ENCODE results near the gene RNLS. TPM values are rescaled to one million over a fixed set of nuclear protein-coding genes. Genes with fewer than 3 reads are reported as not detected.
A peak's percentile ranks its signal among the peaks of the same experiment; 100 is the strongest.

Gene RNLS
- total RNA-seq, 1 donor from 2014 or later, result 1.7 TPM

DNA sequence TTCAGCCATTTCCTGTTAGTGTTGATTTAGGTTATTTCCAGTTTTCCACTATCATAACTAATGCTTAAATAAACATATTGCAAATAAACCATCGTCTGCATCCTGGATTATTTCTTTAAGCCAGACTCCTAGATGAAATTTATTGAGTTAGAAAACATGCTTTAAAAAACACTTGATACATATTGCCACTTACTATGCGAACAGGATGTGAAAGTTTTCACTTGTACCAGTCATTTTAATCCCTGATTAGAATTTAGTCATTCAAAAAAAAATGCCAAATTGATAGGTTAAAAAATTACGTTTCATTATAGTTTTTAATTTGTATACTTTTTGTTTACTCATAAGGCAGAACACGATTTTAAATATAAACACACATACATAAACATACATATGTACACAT lies 309.6 kb downstream of the RNLS start:
- no peak for DNase-seq (ENCODE audit: extremely low spot score, unreplicated experiment)
- H3K9me3 Mint-ChIP-seq (ENCODE audit: unreplicated experiment), result no peaks in the 10 kb centered on the region

DNA sequence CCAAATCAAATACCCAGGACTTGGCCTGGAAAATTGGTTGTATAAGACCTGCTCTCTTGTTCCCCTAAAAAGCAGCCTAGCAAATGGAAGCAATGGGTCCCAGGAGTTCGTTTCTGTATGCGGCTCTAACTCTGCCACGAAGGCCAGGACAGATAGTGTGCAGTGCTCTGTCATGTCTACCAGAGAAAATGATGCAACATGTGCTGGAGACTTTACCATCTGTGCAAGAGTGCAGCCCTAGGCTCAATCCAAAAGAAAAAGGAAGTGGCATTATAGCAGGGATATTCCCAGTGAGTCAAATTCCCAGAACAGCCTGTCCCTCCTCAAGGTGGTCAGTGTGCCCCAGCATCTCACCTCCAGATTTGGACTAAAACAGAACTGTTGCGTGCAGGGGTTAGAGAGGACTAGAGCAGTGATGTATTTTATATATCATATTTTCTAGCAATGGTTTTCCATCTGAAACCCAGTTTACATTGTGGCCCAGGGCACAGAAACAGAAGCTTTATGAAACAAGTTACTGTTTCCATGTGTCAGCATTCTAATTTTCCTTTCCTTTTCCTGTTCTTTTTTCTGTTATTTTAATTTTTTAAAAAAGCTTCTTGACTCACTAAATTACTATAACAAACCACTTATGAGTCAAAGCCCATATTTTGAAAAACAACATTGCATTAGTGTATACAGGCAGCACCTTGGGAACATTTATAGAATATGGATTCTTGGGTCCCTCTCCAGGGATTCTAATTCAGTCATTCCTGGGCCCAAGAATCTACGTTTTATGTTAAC lies 311.2 kb downstream of the RNLS start:
- H3K9me3 Mint-ChIP-seq (ENCODE audit: unreplicated experiment), result no peaks in the 10 kb centered on the region
- H3K4me3 Mint-ChIP-seq (ENCODE audit: unreplicated experiment), result no peak overlapping the region
- H3K4me1 Mint-ChIP-seq (ENCODE audit: unreplicated experiment), result peaks cover 27% of the 10 kb centered on the region
- H3K36me3 Mint-ChIP-seq (ENCODE audit: unreplicated experiment), result no peaks in the 10 kb centered on the region
- peak overlapping the region; percentile 53 for H3K27ac Mint-ChIP-seq (ENCODE audit: unreplicated experiment)
- TF ChIP-seq, protein P1, sequence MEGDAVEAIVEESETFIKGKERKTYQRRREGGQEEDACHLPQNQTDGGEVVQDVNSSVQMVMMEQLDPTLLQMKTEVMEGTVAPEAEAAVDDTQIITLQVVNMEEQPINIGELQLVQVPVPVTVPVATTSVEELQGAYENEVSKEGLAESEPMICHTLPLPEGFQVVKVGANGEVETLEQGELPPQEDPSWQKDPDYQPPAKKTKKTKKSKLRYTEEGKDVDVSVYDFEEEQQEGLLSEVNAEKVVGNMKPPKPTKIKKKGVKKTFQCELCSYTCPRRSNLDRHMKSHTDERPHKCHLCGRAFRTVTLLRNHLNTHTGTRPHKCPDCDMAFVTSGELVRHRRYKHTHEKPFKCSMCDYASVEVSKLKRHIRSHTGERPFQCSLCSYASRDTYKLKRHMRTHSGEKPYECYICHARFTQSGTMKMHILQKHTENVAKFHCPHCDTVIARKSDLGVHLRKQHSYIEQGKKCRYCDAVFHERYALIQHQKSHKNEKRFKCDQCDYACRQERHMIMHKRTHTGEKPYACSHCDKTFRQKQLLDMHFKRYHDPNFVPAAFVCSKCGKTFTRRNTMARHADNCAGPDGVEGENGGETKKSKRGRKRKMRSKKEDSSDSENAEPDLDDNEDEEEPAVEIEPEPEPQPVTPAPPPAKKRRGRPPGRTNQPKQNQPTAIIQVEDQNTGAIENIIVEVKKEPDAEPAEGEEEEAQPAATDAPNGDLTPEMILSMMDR (IDR thresholded peaks at IDR 0.05), result no peak
- H3K27me3 Mint-ChIP-seq (ENCODE audit: unreplicated experiment), result no peaks in the 10 kb centered on the region
- no peak for DNase-seq (ENCODE audit: extremely low spot score, unreplicated experiment)

More for the DNA sequence above, 309.6 kb downstream of the RNLS start:
- no peak overlapping the region for H3K27ac Mint-ChIP-seq (ENCODE audit: unreplicated experiment)
- peaks cover 25% of the 10 kb centered on the region for H3K4me1 Mint-ChIP-seq (ENCODE audit: unreplicated experiment)
- H3K27me3 Mint-ChIP-seq (ENCODE audit: unreplicated experiment), result no peaks in the 10 kb centered on the region
- TF ChIP-seq, protein P1 (IDR thresholded peaks at IDR 0.05), result no peak
- no peak overlapping the region for H3K4me3 Mint-ChIP-seq (ENCODE audit: unreplicated experiment)
- no peaks in the 10 kb centered on the region for H3K36me3 Mint-ChIP-seq (ENCODE audit: unreplicated experiment)

DNA sequence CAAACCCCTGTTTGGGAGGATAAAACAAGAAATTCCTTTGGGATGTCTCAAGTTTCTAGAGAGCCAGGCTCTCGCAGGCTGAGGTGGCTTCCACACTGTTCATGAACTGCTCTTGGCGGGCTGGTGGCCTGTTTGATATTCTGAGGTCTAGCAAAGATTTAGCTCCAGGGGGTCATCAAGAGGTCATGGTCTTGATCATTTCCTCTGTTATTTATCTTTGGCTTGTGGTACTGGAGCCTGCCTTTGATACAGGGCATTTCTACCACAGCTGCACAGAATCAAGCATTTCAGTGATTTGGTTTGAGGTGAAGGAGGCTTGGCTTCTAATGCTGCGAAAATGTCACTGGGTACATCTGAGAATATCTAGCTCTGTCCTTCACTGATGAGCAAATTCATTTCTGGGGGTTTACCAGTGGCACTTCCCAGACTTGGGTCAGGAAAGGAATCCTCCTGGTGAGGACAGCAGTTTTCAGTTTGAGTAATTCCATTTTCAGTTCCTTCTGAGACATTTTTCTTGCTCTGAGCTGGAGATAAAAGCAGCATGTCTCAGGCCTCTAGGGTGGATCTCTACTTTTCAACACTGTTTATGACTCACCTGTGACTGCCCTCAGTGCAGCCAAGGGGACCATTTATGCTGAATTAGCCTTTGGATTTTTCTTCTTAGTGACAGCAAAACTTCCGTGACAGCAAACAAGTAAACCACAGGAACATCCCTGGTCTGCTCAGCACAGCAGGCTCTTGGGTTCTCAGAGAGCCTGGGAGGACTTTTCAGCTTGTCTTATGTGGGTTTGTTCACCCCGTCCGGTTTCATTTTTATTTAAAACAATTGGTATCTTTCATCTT lies 312.0 kb downstream of the RNLS start:
- peak overlapping the region; percentile 53 for H3K27ac Mint-ChIP-seq (ENCODE audit: unreplicated experiment)
- DNase-seq (ENCODE audit: extremely low spot score, unreplicated experiment), result no peak
- H3K4me1 Mint-ChIP-seq (ENCODE audit: unreplicated experiment), result peaks cover 36% of the 10 kb centered on the region

DNA sequence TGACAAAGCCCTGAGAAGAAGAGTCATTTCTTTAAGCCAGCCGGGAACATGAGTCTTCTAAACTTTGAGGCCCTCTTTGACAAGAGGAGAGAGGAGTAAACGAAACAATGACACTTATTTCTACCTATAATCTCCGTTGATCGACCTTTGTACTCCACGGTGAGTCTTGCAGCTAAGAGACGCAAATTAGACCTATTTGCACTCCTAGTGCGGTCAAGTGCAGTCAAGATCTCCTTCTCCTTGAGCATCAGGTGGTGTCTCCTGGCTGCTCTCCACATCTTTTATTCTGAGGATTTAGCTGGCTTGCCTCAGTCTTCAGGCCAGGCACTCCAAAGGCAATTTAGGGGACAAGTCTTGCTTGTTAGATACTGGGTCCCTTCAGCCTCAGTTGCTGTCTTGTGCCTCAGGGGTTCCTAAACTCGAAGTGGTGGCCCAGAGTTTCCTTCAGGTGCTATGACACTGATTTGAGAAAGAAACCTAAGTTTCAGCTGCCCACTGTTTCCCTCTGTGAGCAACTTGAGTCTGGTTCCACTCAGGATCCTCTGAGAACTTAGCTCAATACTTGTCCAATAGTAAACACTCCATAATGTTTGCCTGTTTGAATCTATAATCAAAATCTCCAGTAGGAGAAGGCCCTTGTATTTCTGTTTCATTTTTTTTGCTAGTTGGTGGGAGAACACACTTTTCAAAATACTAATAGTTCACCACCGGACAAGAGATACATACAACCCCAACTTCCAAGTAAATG lies 312.9 kb downstream of the RNLS start:
- TF ChIP-seq, protein P1 (IDR thresholded peaks at IDR 0.05), result no peak
- no peaks in the 10 kb centered on the region for H3K9me3 Mint-ChIP-seq (ENCODE audit: unreplicated experiment)
- DNase-seq (ENCODE audit: extremely low spot score, unreplicated experiment), result no peak
- H3K27me3 Mint-ChIP-seq (ENCODE audit: unreplicated experiment), result no peaks in the 10 kb centered on the region
- no peaks in the 10 kb centered on the region for H3K36me3 Mint-ChIP-seq (ENCODE audit: unreplicated experiment)
- no peak overlapping the region for H3K4me3 Mint-ChIP-seq (ENCODE audit: unreplicated experiment)
- H3K27ac Mint-ChIP-seq (ENCODE audit: unreplicated experiment), result no peak overlapping the region
- H3K4me1 Mint-ChIP-seq (ENCODE audit: unreplicated experiment), result peaks cover 44% of the 10 kb centered on the region

More for the DNA sequence above, 312.0 kb downstream of the RNLS start:
- Mint-ChIP-seq H3K4me3 (ENCODE audit: unreplicated experiment) (no peak overlapping the region), H3K27me3 (ENCODE audit: unreplicated experiment) (no peaks in the 10 kb centered on the region), H3K9me3 (ENCODE audit: unreplicated experiment) (no peaks in the 10 kb centered on the region), H3K36me3 (ENCODE audit: unreplicated experiment) (no peaks in the 10 kb centered on the region)
- TF ChIP-seq, protein P1 (IDR thresholded peaks at IDR 0.05), result no peak

Measured in osteocyte (in vitro differentiated cells).